ENCODE measurements around the gene FBXO2.

The FBXO2 gene

GRCh38 chr1:11647333-11647732 lies 6.9 kb downstream of the FBXO2 start:
- TF ChIP-seq TAF1 (IDR thresholded peaks at IDR 0.05; ENCODE audit: borderline replicate concordance, insufficient read depth, low read length) (no peak), SIN3A (IDR thresholded peaks at IDR 0.05; ENCODE audit: borderline replicate concordance, insufficient read depth, low read length) (no peak), REST (IDR thresholded peaks at IDR 0.05; ENCODE audit: insufficient read depth in 1 of 2, low read depth in 2 of 2, low read length in 2 of 2) (no peak), POLR2AphosphoS5 (IDR thresholded peaks at IDR 0.05; ENCODE audit: low read depth, low read length) (no peak), FOXP2 (optimal IDR thresholded peaks at IDR 0.05; ENCODE audit: borderline replicate concordance, extremely low read depth, extremely low read length, insufficient read depth) (no peak)

DNA sequence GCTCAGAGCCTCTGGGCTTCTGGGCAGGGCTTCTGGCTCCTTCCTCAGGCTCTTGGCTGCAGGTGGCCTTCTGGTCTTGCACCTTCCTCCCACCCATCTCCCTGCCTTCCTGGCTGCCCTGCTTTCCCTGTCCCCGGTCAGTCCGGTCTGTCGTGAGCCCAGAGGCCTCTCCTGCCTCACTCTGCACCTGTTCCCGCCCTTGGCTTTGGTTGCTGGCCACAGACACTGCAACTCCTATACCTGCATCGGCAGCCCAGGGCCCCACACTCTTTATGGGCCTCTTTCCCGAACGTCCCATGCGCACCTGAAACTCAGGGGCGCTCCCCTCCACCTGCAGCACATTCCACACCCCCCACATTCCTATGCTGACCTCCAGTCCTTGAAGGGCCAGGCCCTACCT lies 7.9 kb downstream of the FBXO2 start:
- TF ChIP-seq TAF1 (IDR thresholded peaks at IDR 0.05; ENCODE audit: borderline replicate concordance, insufficient read depth, low read length) = no peak
- TF ChIP-seq SIN3A (IDR thresholded peaks at IDR 0.05; ENCODE audit: borderline replicate concordance, insufficient read depth, low read length) = no peak

- TF ChIP-seq REST (IDR thresholded peaks at IDR 0.05; ENCODE audit: insufficient read depth in 1 of 2, low read depth in 2 of 2, low read length in 2 of 2) = no peak
- TF ChIP-seq TAF1 (IDR thresholded peaks at IDR 0.05; ENCODE audit: borderline replicate concordance, insufficient read depth, low read length) = no peak
- no peak for TF ChIP-seq SIN3A (IDR thresholded peaks at IDR 0.05; ENCODE audit: borderline replicate concordance, insufficient read depth, low read length)
- TF ChIP-seq FOXP2 (optimal IDR thresholded peaks at IDR 0.05; ENCODE audit: borderline replicate concordance, extremely low read depth, extremely low read length, insufficient read depth) = no peak
- no peak for TF ChIP-seq POLR2AphosphoS5 (IDR thresholded peaks at IDR 0.05; ENCODE audit: low read depth, low read length)
Observed at GRCh38 chr1:11645670-11646265, 8.5 kb downstream of the FBXO2 start.

GRCh38 chr1:11645270-11645669 lies 9.0 kb downstream of the FBXO2 start:
- TF ChIP-seq POLR2AphosphoS5 (IDR thresholded peaks at IDR 0.05; ENCODE audit: low read depth, low read length) (no peak), REST (IDR thresholded peaks at IDR 0.05; ENCODE audit: insufficient read depth in 1 of 2, low read depth in 2 of 2, low read length in 2 of 2) (no peak), FOXP2 (optimal IDR thresholded peaks at IDR 0.05; ENCODE audit: borderline replicate concordance, extremely low read depth, extremely low read length, insufficient read depth) (no peak), SIN3A (IDR thresholded peaks at IDR 0.05; ENCODE audit: borderline replicate concordance, insufficient read depth, low read length) (no peak), TAF1 (IDR thresholded peaks at IDR 0.05; ENCODE audit: borderline replicate concordance, insufficient read depth, low read length) (no peak)

- no peak for TF ChIP-seq TAF1 (IDR thresholded peaks at IDR 0.05; ENCODE audit: borderline replicate concordance, insufficient read depth, low read length)
- TF ChIP-seq REST (IDR thresholded peaks at IDR 0.05; ENCODE audit: insufficient read depth in 1 of 2, low read depth in 2 of 2, low read length in 2 of 2) = no peak
- TF ChIP-seq POLR2AphosphoS5 (IDR thresholded peaks at IDR 0.05; ENCODE audit: low read depth, low read length) = no peak
- TF ChIP-seq SIN3A (IDR thresholded peaks at IDR 0.05; ENCODE audit: borderline replicate concordance, insufficient read depth, low read length) = no peak
- TF ChIP-seq FOXP2 (optimal IDR thresholded peaks at IDR 0.05; ENCODE audit: borderline replicate concordance, extremely low read depth, extremely low read length, insufficient read depth) = no peak
Observed at GRCh38 chr1:11643782-11644181, 10.4 kb downstream of the FBXO2 start.
